GM18870 (cell line): ENCODE measurements around the gene RLN2.
A peak's percentile ranks its signal among the peaks of the same experiment; 100 is the strongest.
"Not testable (repeated sequence)": the region's sequence is repeated elsewhere in the genome, so short reads cannot be mapped to it uniquely, and the experiment has no call there.

Experiments used
- ATAC-seq: cut with Tn5 transposase; IDR thresholded peaks from one replicate; pipeline ENCODE4 v1.9.1; 2021; ENCODE audit warnings: moderate library complexity; ENCODE audit not compliant: unreplicated experiment

The RLN2 gene, protein sequence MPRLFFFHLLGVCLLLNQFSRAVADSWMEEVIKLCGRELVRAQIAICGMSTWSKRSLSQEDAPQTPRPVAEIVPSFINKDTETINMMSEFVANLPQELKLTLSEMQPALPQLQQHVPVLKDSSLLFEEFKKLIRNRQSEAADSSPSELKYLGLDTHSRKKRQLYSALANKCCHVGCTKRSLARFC

DNA sequence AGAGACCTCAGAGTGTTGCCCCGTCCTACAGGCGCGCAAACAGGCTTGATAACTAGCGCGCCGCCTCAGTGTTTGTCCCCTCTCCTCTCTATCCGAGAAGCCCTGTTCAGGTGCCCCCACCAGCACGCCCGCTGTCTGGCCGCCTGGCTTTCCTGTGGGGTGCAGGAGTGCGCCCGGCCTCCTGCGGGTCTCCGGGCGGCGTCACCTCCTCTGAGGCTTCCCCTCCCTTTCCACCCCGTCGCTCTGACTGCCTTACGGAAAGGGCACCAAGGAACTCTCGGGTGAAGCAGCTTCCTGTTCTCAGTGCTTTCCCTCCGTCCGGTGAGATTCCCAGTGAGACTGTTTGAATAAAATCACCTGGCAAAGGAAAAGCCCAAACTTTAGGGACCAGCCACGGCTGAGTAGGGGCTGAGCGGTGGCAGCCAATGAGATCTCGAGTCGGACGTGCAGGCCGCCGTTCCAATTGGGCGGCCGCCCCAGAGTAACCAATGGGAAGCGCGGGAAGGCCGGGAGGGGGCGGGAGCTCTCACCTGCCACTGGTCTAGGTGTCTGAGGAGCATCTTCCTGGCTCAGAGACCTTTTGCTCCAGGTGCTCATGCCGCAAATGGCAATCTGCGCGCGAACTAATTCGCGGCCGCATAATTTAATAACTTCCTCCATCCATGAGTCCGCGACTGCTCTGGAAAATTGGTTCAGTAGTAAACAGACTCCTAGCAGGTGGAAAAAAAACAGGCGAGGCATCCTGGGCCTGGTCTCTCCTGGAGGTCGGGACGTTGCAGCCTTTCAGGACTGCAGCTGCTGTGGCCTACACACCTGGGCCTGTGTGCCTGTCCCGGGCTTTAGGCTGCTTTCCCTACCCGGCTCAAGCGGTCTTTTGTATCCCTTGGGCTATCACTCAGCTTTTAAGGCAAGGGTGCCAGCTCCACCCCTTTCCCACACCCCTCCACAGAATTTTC, at the start of gene RLN2:
TSS of gene RLN2 (minus strand) at position 877 of the 956 bp plus-strand sequence. CDS start at position 741, 136 bp downstream.
- peak; percentile 90 for ATAC-seq

DNA sequence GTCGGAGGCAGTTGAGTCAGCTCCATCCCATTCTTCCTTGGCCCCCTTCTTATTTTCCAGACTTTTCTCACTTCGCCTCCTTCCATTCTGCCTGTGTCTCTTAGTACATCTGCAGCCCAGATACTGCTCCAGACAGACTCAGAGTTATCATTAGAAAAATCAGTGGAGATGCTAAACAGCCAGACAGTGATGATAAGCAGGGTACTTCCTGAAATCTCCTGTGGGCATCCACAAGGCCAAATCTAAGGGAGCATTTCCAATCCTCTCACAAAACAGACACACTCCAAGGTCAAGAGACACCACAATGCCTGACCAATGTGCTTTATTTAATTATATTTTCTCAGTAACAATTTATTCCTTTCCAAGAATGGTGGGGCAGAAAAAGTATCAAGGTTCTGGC, 49.7 kb upstream of the RLN2 start:
- ATAC-seq, result no peak

GRCh38 chr9:5352637-5353248, 48.2 kb upstream of the RLN2 start:
- ATAC-seq, result no peak

GRCh38 chr9:5338992-5339981, 34.8 kb upstream of the RLN2 start, which contains the start of gene RLN1:
Gene RLN1 (minus strand): TSS chr9:5339876. CDS start chr9:5339746, 130 bp downstream.
- peak; percentile 88 for ATAC-seq

GRCh38 chr9:5336688-5337087, 32.2 kb upstream of the RLN2 start:
- no peak for ATAC-seq

GRCh38 chr9:5331276-5331675, 26.8 kb upstream of the RLN2 start:
- ATAC-seq, result not testable (repeated sequence)

DNA sequence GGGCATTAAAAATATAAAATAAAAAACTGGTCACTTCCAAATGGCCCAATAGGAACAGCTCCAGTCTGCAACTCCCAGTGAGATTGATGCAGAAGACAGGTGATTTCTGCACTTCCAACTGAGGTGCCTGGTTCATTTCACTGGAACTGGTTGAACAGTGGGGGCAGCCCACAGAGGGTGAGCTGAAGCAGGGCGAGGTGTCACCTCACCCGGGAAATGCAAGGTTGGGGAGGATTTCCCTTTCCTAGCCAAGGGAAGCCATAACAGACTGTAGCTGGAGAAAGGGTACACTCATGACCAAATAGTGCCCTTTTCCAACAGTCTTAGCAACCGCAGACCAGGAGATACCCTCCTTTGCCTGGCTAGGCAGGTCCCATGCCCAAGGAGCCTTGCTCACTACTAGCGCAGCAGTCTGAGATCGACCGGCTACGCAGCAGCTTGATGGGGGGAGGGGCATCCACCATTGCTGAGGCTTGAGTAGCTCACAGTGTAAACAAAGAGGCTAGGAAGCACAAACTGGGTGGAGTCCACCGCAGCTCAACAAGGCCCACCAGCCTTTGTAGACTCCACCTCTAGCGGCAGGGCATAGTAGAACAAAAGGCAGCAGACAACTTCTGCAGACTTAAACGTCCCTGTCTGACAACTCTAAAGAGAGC, 22.5 kb upstream of the RLN2 start:
- ATAC-seq, result no peak

DNA sequence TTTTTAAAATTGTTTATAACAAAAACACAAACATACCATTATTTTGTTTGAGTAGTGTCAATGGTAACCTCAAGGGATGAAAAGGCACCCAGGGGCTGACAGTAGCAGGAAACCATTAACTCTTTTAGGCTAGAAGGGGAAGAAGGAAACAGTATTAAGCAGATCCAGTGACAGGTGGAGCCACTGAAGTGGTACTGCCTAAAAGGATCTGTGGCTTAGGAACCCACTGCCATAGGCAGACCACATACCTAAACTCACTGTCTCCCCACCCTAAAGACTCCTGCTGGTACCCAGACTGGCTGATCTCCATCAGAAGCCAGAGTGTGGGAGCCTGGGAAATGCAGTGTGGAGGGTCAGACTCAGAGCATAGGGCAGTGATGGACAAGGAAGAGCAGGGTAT, 21.7 kb upstream of the RLN2 start:
- no peak for ATAC-seq

GRCh38 chr9:5321601-5322000, 17.1 kb upstream of the RLN2 start:
- ATAC-seq, result not testable (repeated sequence)

DNA sequence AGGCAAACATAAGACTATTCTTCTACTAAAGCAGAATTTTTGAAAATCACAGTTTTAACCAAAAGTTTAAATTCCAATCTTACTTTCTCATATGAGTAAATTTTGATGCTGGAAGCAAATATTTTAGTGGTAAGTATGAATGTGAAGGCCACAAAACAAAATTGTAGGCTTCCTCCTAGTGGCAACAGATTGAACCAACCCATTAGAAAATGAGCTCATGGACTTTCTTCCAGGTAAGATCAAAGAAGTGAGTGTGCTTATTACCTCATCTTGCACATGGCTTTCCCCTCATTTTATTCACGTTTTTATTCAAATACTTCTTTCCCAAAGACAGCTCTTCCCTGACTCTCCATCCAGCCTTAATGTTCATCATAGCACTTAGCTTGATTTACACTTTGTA, 16.5 kb upstream of the RLN2 start:
- no peak for ATAC-seq

GRCh38 chr9:5316406-5316805, 11.9 kb upstream of the RLN2 start:
- ATAC-seq, result not testable (repeated sequence)

DNA sequence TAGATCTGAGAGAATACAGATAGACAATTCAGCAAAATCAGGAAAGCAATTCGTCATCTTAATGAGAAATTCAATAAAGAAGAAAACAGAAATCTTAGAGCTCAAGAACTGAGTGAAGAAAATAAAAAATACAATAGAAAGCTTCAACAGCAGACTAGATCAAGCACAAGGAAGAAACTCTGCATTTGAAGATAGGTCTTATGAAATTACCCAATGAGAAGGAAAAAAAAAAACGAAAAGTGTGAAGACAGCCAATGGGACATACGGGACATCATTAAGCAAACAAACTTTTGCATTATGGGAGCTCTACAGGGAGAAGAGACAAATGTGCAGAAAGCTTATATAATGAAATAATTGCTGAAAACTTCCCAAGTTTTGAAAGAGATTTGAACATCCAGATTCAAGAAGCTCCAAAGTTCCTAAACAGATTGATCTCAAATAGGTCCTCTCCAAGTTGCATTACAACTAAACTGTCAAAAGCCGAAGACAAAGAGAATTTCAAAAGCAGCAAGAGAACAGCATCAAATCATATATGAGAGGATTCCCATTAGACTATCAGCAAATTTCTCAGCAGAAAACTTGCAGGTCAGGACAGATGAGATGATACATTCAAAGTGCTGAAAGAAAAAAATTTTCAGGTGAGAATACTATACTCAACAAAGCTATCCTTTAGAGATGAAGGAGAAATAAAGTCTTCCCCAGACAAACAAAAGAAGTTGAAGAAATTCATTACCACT, 10.8 kb upstream of the RLN2 start:
- no peak for ATAC-seq

- ATAC-seq, result no peak
Measured at GRCh38 chr9:5310851-5311250, 6.3 kb upstream of the RLN2 start.

DNA sequence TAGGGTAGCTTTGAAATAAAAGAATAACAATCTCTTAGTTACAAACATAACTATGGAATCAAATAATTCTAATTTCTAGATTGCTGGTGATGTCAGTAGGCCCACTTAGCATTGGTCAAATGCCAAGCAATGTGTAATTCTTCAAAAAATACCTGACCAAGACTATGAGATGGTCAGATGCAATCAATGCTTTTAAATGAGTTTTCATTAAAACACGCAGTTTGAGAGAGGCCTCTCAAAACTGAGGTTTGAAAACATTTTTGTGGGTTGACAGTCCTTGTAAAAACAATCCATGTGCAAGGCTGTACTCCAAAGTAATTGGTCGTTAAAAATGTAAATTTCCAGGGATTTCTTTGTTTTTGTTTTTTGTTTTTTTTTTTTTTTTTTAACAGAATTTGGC, 1.2 kb upstream of the RLN2 start:
- no peak for ATAC-seq

- no peak for ATAC-seq
Measured at GRCh38 chr9:5301544-5301943, 3.0 kb downstream of the RLN2 start.

GRCh38 chr9:5292141-5292540, 12.4 kb downstream of the RLN2 start:
- no peak for ATAC-seq

- ATAC-seq, result no peak
Measured at GRCh38 chr9:5288591-5288990, 15.9 kb downstream of the RLN2 start.

DNA sequence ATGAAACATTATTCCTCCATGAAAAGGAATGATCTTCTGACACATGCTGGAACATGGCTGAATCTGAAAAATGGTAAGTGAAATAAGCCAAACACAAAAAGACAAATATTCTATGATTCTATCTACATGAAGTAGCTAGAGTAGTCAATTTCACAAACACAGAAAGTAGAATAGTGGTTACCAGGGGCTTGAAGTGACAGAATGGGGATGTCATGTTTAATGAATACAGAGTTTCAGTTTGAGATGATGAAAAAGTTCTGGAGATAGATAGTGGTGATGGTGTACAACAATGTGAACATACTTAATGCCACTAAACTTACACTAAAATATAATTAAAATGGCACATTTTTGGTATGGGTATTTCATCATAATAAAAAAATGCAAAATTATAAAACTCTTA, 18.3 kb downstream of the RLN2 start:
- no peak for ATAC-seq

GRCh38 chr9:5278486-5278885, 26.0 kb downstream of the RLN2 start:
- no peak for ATAC-seq
